A673 (cell line): ENCODE measurements around the gene KIAA1614.

ENCODE experiments used
- EZH2 ChIP-seq: fragments of 200-600 bp; sonication (generic); IDR thresholded peaks from 2 replicates; pipeline ENCODE4 v1.6.1; 2017; ENCODE audit warnings: borderline replicate concordance, low read depth, mild to moderate bottlenecking, mixed read lengths, antibody characterized with exemption, low read length; ENCODE audit not compliant: poor library complexity, severe bottlenecking
- TF ChIP-seq, protein P1 (sequence below): fragments of 300-800, 200-600 bp; sonication (generic); conservative IDR thresholded peaks from 2 replicates; pipeline ENCODE4 v1.5.1; 2017; ENCODE audit warnings: low read depth, mild to moderate bottlenecking, antibody characterized with exemption, low read length, moderate library complexity, mixed read lengths

DNA sequence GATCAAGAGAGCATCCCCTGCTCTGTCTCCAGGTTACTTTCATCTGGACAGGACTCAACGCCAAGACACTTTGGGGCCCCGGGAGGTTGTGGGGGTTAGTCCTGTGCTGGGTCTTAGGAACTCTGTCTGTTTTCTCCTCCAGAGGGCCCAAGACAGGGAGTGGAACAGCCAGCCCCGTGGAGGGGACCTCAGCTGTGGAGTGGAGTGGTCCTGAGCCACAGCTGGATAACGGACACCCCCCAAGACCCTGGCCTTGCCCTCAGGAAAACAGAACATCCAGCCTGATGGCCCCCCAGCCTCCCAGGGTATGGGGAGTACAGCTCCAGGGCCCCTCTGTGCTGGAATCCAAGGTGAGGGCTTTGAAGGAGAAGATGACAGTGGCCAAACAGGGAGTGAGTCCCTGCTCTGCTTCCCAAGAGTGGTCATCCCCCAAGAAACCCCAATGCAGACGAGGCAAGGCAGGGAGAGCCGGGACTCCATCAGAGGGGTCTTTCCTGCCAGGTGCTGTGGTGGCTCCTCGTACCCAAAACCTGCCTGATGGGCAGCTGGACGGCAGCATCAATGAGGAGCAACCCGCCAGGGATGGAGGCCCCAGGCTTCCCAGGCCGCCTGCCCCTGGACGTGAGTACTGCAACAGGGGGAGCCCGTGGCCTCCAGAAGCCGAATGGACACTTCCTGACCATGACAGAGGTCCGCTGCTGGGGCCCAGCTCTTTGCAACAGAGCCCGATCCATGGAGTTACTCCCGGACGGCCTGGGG is 3.5 kb downstream of the KIAA1614 start:
- no peak for TF ChIP-seq EZH2
- TF ChIP-seq, protein P1, sequence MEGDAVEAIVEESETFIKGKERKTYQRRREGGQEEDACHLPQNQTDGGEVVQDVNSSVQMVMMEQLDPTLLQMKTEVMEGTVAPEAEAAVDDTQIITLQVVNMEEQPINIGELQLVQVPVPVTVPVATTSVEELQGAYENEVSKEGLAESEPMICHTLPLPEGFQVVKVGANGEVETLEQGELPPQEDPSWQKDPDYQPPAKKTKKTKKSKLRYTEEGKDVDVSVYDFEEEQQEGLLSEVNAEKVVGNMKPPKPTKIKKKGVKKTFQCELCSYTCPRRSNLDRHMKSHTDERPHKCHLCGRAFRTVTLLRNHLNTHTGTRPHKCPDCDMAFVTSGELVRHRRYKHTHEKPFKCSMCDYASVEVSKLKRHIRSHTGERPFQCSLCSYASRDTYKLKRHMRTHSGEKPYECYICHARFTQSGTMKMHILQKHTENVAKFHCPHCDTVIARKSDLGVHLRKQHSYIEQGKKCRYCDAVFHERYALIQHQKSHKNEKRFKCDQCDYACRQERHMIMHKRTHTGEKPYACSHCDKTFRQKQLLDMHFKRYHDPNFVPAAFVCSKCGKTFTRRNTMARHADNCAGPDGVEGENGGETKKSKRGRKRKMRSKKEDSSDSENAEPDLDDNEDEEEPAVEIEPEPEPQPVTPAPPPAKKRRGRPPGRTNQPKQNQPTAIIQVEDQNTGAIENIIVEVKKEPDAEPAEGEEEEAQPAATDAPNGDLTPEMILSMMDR: no peak
